GM21723 (cell line): ENCODE results near the gene CHRDL1.
"Not testable (repeated sequence)": the region's sequence is repeated elsewhere in the genome, so short reads cannot be mapped to it uniquely, and the experiment has no call there.

ENCODE experiments used
- ATAC-seq: cut with Tn5 transposase; IDR thresholded peaks from one replicate; pipeline ENCODE4 v1.9.1; 2021; ENCODE audit warnings: mild to moderate bottlenecking, moderate library complexity; ENCODE audit not compliant: unreplicated experiment

Gene CHRDL1

GRCh38 chrX:110665223-110666002 lies 130.2 kb downstream of the CHRDL1 start:
- no peak for ATAC-seq

DNA sequence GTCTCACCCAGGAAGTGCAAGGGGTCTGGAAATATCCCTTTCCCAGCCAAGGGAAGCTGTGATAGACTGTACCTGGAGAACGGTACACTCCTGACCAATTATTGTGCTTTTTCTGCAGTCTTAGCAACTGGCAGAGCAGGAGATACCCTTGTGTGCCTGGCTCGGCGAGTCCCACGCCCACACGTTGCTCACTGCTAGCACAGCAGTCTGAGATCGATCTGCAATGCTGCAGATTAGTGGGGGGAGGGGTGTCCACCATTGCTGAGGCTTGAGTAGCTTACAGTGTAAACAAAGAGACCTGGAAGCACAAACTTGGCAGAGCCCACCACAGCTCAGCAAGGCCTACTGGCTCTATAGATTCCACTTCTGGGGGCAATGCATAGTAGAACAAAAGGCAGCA lies 138.5 kb downstream of the CHRDL1 start:
- no peak for ATAC-seq

DNA sequence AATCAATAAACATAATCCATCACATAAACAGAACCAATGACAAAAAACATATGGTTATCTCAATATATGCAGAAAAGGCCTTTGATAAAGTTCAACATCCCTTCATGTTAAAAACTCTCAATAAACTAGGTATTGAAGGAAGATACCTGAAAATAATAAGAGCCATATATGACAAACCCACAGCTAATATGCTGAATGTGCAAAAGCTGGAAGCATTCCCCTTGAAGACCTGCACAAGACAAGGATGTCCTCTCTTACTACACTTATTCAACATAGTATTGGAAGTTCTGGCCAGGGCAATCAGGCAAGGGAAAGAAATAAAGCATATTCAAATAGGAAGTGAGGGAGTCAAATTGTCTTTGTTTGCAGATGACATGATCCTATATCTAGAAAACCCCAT lies 141.3 kb downstream of the CHRDL1 start:
- not testable (repeated sequence) for ATAC-seq

- ATAC-seq: no peak
These were observed 149.2 kb downstream of the CHRDL1 start for GRCh38 chrX:110646386-110646785.
